Right forelimb (tissue), 1 donor: Measurements from ENCODE around the gene STYK1.
"Not testable (repeated sequence)": the region's sequence is repeated elsewhere in the genome, so short reads cannot be mapped to it uniquely, and the experiment has no call there.

Experiments used
- DNase-seq: peaks from one replicate; pipeline ENCODE4 v3.0.0-alpha.2; 2018

STYK1 gene

GRCh38 chr12:10688042-10688441 lies 14.2 kb upstream of the STYK1 start:
- no peak for DNase-seq

- no peak for DNase-seq
Observed at GRCh38 chr12:10672231-10672868, 1.5 kb downstream of the STYK1 start.

DNA sequence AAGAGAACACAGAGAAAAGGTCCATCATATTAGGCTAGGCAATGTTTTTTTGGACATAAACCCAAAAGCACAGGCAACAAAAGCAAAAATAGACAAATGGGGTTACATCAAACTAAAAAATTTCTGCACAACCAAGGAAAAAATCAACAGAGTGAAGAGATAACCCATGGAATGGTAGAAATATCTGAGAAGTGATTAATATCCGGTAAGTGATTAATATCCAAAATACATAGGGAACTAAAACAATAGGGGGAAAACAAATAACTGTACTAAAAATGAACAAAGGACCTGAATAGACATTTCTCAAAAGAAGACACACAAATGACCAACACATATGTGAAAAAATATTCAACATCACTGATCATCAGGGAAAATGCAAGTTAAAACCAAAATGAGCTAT lies 4.3 kb downstream of the STYK1 start:
- no peak for DNase-seq

DNA sequence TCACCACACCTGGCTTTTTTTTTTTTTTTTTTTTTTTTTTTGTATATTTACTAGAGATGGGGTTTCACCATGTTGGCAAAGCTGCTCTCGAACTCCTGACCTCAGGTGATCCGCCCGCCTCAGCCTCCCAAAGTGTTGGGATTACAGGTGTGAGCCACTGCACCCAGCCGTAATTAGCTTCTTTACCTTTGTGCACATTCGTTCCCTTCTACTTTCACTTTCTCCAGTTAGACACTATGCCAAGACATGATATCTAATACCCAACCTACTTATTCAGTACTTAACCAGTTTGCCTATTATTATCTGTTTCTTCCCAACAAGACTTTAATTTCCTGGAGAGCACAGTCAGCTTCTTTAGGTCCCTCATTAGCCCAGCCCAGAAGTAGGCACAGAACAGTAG lies 5.3 kb downstream of the STYK1 start:
- DNase-seq = no peak

GRCh38 chr12:10667581-10667980 lies 6.3 kb downstream of the STYK1 start:
- no peak for DNase-seq

GRCh38 chr12:10664499-10664898 lies 9.4 kb downstream of the STYK1 start:
- DNase-seq = no peak

DNA sequence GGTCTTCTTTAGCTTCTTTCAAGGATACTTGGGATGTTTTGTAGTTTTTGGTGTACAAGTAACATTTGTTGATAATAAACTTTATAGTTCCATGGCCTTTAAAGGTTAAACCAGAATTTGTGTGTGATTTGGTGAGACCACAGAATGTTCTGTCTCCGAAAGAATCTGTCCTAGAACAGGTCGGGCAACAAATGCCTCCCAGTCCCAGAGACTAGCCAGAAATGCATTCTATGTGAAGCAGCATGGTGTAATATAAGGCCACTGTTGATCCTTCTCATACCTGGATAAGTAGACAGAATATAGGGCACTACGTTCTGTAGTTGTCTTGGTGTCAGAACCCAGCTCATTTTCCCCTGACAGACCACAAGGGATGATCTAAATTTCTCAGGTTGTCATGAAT lies 10.0 kb downstream of the STYK1 start:
- DNase-seq = no peak

GRCh38 chr12:10661338-10661737 lies 12.5 kb downstream of the STYK1 start:
- no peak for DNase-seq

DNA sequence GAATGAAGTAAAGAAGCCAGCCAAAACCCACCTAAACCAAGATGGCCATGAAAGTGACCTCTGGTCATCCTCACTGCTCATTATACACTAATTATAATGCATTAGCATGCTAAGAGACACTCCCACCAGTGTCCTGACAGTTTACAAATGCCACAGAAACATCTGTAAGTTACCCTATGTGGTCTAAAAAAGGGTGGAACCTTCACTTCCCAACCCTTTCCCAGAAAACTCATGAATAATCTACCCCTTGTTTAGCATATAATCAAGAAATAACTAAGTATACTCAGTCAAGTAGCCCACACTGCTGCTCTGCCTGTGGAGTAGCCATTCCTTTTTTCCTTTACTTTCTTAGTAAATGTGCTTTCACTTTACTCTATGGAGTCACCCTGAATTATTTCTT lies 19.8 kb downstream of the STYK1 start:
- no peak for DNase-seq

DNA sequence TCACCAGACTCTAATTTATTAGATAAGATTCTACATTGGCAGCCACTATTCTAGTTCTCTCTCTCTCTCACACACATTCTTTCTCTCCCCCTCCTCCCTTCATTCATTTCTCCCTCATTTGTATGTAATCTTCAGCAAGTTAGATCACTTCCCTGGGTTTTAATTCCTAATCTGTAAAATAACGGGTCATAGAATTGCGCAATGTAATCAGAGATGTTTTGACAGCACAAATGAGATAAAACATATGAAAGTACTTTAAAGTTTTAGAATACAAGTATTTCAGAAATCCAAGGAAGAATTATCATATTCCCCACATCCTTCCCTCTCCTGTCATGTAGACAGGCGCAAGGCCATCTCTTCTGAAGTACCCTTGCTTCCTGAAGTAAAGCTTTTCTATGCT lies 21.7 kb downstream of the STYK1 start:
- no peak for DNase-seq

- DNase-seq = not testable (repeated sequence)
Observed at GRCh38 chr12:10646576-10646975, 27.3 kb downstream of the STYK1 start.

DNA sequence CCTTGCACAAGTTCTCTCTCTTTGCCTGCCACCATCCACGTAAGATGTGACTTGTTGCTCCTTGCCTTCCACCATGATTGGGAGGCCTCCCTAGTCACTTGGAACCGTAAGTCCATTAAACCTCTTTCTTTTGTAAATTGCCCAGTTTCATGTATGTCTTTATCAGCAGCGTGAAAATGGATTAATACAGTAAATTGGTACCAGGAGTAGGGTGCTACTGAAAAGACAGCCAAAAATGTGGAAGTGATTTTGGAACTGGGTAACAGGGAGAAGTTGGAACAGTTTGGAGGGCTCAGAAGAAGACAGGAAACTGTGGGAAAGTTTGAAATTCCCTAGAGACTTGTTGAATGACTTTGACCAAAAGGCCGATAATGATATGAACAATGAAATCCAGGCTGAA lies 27.9 kb downstream of the STYK1 start:
- DNase-seq = no peak

GRCh38 chr12:10641735-10642500 lies 31.9 kb downstream of the STYK1 start:
- no peak for DNase-seq

DNA sequence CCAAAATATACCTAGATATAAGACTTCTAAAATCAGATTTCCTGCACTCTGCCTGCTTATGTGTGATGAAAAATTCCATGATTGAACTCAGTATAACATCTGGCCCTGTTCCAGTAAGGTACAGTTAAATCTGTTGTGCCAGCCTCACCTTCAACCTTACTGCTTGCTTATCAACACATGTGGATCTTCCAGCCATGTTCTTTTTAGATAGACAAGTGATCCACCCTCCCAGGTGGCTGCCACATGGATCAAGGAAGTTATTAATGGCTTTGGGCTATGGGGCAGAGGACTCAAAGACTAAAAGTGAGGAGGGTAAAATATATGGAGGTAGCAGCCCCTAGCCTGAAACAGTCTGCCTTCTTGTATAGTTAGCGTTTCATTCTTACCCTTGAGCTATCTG lies 35.1 kb downstream of the STYK1 start:
- DNase-seq = no peak

GRCh38 chr12:10636611-10637010 lies 37.2 kb downstream of the STYK1 start:
- no peak for DNase-seq

DNA sequence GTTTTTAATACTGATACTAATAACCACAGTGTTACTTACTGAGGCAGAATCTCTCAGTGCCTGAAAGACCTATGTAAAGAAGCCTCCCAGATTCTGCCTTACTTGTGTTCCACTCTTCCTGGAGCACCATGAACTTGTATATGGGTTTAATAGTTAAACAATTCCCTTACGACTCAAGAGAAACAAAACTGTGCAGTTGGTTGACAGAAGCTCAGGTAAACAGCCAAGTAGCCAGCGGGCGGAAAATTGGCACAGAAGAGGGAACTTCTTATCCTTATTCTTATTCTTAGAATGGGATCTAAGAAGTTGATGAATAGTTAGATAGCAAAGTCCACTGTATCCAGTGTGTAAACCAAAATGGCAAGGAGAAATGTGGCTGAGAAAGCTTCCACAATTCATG lies 37.7 kb downstream of the STYK1 start:
- no peak for DNase-seq

DNA sequence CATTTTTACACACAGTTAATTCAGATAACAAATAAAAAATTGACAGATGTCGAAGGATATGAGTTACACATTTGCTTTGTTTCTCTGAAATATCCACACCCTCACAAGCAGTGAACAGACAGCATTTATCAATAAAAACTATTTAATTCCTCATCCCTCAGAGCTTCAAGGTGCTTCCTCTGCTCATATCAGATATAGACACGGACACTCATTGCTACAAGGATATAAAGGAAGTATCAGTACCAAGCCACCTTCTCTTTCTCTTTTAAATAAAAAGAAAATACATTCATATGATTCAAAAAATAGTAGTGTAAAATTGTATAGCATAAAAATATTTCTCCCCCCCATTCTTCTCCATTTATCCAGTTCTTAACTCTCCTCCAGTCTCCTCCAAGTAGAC lies 38.5 kb downstream of the STYK1 start:
- no peak for DNase-seq

DNA sequence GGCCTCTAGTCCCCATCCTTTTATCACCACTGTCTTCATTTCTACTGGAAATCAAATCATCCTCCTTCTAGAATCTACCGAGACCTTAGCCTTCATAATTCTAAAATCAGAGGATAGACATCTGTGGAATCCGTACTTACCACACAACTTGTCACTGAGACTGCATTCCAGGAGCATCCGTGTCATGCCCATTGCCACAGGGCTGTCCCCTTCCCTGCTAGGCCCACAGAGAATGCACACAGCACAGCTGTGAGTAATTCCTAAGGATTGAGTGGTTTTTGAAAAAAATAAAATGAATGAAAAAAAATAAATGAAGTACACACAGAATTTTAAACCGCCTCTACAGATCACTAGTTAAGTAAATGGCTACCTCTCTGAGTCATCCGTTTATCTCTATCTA lies 39.4 kb downstream of the STYK1 start:
- no peak for DNase-seq

- DNase-seq = no peak
Observed at GRCh38 chr12:10633541-10633940, 40.3 kb downstream of the STYK1 start.

GRCh38 chr12:10632226-10632625 lies 41.6 kb downstream of the STYK1 start:
- no peak for DNase-seq

DNA sequence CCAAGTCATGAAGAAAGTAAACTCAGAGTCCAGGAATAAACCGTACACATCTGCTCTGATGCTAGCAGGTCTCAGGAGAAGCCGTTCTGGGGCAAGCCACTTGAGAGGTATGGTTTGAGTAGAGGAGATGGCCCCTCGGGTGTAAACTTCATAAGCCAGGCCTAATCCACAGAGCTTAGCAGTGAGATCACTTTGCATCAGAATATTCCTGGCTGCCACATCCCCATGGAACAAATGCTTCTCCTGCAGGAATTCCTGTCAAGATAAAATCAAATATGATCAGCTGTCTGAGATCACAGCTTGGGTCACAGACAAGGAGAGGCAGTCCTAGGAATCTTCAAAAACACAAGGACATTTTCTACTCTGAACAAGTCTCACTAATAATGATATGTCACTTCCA lies 49.2 kb downstream of the STYK1 start:
- DNase-seq = no peak

DNA sequence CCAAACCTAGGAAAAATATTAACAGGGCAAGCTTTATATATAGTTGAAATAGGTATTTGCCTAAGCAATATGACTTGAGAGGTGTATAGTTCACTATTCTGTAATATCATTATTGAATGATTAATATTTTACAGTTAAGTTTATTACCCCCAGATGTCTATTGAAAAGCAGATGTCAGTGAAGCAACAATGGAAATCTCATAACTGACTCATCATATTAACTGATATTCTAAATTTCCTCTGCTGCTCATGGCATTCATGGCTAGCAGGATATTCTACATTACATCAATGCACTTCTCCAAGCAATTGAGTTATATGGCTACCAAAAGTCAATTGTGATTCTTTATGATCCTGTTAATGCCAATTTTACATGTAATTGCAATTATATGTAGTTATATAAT lies 50.7 kb downstream of the STYK1 start:
- no peak for DNase-seq

DNA sequence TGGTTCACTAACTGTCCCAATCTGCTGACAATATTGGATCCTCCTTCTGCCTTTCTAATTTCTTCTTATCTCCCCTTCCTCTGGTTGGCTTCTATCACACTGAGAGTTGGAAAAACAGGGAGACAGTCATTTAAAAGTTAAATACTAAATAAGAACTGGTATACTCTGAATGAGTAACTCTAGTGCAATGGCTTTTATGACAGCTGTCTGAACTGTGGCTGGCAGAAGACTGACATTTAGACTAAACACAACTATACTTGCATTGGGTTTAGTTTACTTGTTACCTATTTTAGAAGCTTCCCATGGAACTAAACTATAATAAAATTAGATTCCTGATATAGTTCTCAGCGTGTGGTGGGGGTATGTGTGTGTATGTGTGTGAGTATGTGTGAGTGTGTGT lies 52.6 kb downstream of the STYK1 start:
- DNase-seq = no peak

GRCh38 chr12:10620078-10620779 lies 53.6 kb downstream of the STYK1 start:
- no peak for DNase-seq
